ENCODE data around the gene TPRX2. TPM values are rescaled to one million over a fixed set of nuclear protein-coding genes. Genes with fewer than 3 reads are reported as not detected.

The TPRX2 gene
- total and polyA plus RNA-seq, 10 of the 15 experiments (the other 5 are each of a cell fraction or from before 2014, with no cell fraction given), result not detected

DNA sequence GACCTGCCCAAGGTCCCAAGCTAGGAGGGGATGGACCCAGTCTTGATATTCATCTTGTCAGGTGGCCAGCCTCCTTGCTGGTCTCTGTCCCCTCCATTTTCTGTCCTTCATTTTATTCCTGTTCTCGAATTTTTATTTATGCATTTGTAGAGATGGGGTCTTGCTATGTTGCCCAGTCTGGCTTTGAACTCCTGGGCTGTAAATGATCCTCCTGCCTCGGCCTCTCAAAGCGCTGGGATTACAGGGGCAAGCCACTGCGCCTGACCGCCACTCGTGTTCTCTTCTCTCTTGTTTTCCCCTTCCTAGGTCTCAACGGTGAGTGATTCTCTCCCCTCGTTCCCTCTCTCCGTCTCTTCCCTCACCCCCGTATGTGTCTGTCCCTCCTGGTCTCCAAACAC, 10.6 kb upstream of the TPRX2 start:
- ChIA-PET SMC1A (ENCODE audit: uncharacterized antibody, unreplicated experiment) (no interaction called here), CTCF (no interaction called here), POLR2A (no interaction called here), RAD21 (ENCODE audit: unreplicated experiment) (no interaction called here)
- in situ Hi-C loops (cut with MboI), result no loop called here
- Histone ChIP-seq H3K36me3 (ENCODE audit: control insufficient read depth in 2 of 2, insufficient read depth in 2 of 2, low read length in 1 of 2) (no peaks in the 10 kb centered on the region), H3K9me3 (replicated peaks; ENCODE audit: control insufficient read depth, insufficient read depth, low read length) (no peaks in the 10 kb centered on the region), H3K27me3 (replicated peaks in 1 of 2; ENCODE audit: control insufficient read depth in 2 of 2, insufficient read depth in 2 of 2, low read length in 1 of 2) (no peaks in the 10 kb centered on the region), H2AFZ (ENCODE audit: control insufficient read depth, low read depth, low read length) (no peak overlapping the region), H3K4me3 (no peak overlapping the region), H3K4me1 (ENCODE audit: control insufficient read depth, insufficient read depth, low read length) (no peaks in the 10 kb centered on the region), H3K27ac (ENCODE audit: control insufficient read depth, insufficient read depth) (no peak overlapping the region), H3K9ac (ENCODE audit: control insufficient read depth, insufficient read depth, low read length) (no peak overlapping the region), H3K4me2 (ENCODE audit: control insufficient read depth, insufficient read depth) (no peak overlapping the region), H3K79me2 (ENCODE audit: control insufficient read depth, insufficient read depth, low read length) (no peaks in the 10 kb centered on the region), H4K20me1 (ENCODE audit: control insufficient read depth, insufficient read depth) (no peaks in the 10 kb centered on the region)
- no peak for DNase-seq (ENCODE audit: low read depth, low spot score)
- FAIRE-seq, result no peak
- WGBS (ENCODE audit: insufficient coverage, insufficient replicate concordance, low lambda C conversion rate, missing lambda C conversion rate), result 47% methylated on average over 10 of the region's 10 CpGs
- ATAC-seq, result no peak
- TF ChIP-seq ZBED1 (IDR thresholded peaks at IDR 0.05; ENCODE audit: borderline replicate concordance) (no peak), EZH2 (IDR thresholded peaks at IDR 0.05; ENCODE audit: borderline replicate concordance, control insufficient read depth, low read depth, low read length) (no peak), FOXM1 (IDR thresholded peaks at IDR 0.05; ENCODE audit: low read depth, low read length) (no peak), SUPT20H (IDR thresholded peaks at IDR 0.05; ENCODE audit: borderline replicate concordance, control insufficient read depth, low read depth, low read length) (no peak)
- BruUV-seq (replicated peaks), result no TSS peak
- intact Hi-C loops (cut with micrococcal nuclease; ENCODE audit: unreplicated experiment), result no loop called here

DNA sequence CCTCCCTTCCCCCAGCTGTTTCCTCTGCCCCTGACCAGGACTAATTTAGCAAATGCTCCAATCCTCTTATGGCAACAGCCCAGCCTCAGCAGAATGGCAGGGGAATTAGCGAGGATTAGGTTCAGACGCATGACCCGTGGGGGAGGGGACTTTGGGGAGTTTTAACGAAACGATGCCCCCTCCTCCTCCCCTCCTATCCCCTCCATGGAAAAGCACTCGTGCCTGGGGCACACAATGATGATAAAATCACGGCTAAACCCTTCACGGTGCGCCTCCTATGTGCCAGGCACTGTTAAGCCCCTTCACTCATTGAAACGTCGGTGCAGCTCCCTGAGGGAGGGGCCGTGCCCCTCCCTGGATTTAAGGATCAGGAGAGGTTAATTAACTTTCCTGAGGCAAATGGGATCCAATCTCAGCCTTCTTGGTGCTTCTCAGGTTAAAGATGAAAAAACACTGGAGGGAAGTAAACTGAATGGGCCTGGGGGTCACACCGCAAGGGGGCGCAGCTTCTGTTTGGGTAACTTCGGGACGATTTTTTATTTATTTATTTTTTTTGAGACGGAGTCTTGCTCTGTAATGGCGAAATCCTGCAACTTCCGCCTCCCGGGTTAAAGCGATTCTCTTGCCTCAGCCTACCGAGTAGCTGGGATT, 10.1 kb upstream of the TPRX2 start:
- ChIA-PET RAD21 (ENCODE audit: unreplicated experiment) (no interaction called here), CTCF (interaction anchor here (1.2 to 2.2 kb wide), 2 partner anchors 14 to 28 kb away, joined by 4 to 6 read pairs; partner anchors contain the start of gene CRX), SMC1A (ENCODE audit: uncharacterized antibody, unreplicated experiment) (no interaction called here), POLR2A (interaction anchor here (0.6 kb wide), 1 partner anchor 8 kb away, joined by 5 read pairs; no protein-coding TSS in a partner anchor)
- Histone ChIP-seq H3K36me3 (ENCODE audit: control insufficient read depth in 2 of 2, insufficient read depth in 2 of 2, low read length in 1 of 2) (no peaks in the 10 kb centered on the region), H2AFZ (ENCODE audit: control insufficient read depth, low read depth, low read length) (no peak overlapping the region), H3K4me2 (ENCODE audit: control insufficient read depth, insufficient read depth) (no peak overlapping the region), H3K4me1 (ENCODE audit: control insufficient read depth, insufficient read depth, low read length) (no peaks in the 10 kb centered on the region), H3K79me2 (ENCODE audit: control insufficient read depth, insufficient read depth, low read length) (no peaks in the 10 kb centered on the region), H3K4me3 (no peak overlapping the region), H4K20me1 (ENCODE audit: control insufficient read depth, insufficient read depth) (no peaks in the 10 kb centered on the region), H3K27ac (ENCODE audit: control insufficient read depth, insufficient read depth) (no peak overlapping the region), H3K9me3 (replicated peaks; ENCODE audit: control insufficient read depth, insufficient read depth, low read length) (no peaks in the 10 kb centered on the region), H3K27me3 (replicated peaks in 1 of 2; ENCODE audit: control insufficient read depth in 2 of 2, insufficient read depth in 2 of 2, low read length in 1 of 2) (no peaks in the 10 kb centered on the region), H3K9ac (ENCODE audit: control insufficient read depth, insufficient read depth, low read length) (no peak overlapping the region)
- intact Hi-C loops (cut with micrococcal nuclease; ENCODE audit: unreplicated experiment), result no loop called here
- no TSS peak for BruUV-seq (replicated peaks)
- ATAC-seq, result no peak
- in situ Hi-C loops (cut with MboI), result no loop called here
- no peak for DNase-seq (ENCODE audit: low read depth, low spot score)
- FAIRE-seq, result no peak
- WGBS (ENCODE audit: insufficient coverage, insufficient replicate concordance, low lambda C conversion rate, missing lambda C conversion rate), result 32% methylated on average over 22 of the region's 22 CpGs
- no peak for TF ChIP-seq ZNF384 (IDR thresholded peaks at IDR 0.05; ENCODE audit: borderline replicate concordance, low read depth, low read length)
- TF ChIP-seq ETV6 (conservative IDR thresholded peaks at IDR 0.05 in 1 of 2, IDR thresholded peaks at IDR 0.05 in 1 of 2; ENCODE audit: borderline replicate concordance in 1 of 2, low read depth in 1 of 2), result no peak
- TF ChIP-seq, protein P1, sequence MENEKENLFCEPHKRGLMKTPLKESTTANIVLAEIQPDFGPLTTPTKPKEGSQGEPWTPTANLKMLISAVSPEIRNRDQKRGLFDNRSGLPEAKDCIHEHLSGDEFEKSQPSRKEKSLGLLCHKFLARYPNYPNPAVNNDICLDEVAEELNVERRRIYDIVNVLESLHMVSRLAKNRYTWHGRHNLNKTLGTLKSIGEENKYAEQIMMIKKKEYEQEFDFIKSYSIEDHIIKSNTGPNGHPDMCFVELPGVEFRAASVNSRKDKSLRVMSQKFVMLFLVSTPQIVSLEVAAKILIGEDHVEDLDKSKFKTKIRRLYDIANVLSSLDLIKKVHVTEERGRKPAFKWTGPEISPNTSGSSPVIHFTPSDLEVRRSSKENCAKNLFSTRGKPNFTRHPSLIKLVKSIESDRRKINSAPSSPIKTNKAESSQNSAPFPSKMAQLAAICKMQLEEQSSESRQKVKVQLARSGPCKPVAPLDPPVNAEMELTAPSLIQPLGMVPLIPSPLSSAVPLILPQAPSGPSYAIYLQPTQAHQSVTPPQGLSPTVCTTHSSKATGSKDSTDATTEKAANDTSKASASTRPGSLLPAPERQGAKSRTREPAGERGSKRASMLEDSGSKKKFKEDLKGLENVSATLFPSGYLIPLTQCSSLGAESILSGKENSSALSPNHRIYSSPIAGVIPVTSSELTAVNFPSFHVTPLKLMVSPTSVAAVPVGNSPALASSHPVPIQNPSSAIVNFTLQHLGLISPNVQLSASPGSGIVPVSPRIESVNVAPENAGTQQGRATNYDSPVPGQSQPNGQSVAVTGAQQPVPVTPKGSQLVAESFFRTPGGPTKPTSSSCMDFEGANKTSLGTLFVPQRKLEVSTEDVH (IDR thresholded peaks at IDR 0.05; ENCODE audit: low read depth, partially characterized antibody), result no peak
- TF ChIP-seq, protein P2, sequence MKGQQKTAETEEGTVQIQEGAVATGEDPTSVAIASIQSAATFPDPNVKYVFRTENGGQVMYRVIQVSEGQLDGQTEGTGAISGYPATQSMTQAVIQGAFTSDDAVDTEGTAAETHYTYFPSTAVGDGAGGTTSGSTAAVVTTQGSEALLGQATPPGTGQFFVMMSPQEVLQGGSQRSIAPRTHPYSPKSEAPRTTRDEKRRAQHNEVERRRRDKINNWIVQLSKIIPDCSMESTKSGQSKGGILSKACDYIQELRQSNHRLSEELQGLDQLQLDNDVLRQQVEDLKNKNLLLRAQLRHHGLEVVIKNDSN (IDR thresholded peaks at IDR 0.05; ENCODE audit: borderline replicate concordance, extremely low read length, insufficient read depth, low read depth, low read length), result no peak
- no peak for TF ChIP-seq MTA2 (IDR thresholded peaks at IDR 0.05; ENCODE audit: low read depth)
- TF ChIP-seq, protein P3, sequence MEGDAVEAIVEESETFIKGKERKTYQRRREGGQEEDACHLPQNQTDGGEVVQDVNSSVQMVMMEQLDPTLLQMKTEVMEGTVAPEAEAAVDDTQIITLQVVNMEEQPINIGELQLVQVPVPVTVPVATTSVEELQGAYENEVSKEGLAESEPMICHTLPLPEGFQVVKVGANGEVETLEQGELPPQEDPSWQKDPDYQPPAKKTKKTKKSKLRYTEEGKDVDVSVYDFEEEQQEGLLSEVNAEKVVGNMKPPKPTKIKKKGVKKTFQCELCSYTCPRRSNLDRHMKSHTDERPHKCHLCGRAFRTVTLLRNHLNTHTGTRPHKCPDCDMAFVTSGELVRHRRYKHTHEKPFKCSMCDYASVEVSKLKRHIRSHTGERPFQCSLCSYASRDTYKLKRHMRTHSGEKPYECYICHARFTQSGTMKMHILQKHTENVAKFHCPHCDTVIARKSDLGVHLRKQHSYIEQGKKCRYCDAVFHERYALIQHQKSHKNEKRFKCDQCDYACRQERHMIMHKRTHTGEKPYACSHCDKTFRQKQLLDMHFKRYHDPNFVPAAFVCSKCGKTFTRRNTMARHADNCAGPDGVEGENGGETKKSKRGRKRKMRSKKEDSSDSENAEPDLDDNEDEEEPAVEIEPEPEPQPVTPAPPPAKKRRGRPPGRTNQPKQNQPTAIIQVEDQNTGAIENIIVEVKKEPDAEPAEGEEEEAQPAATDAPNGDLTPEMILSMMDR (IDR thresholded peaks at IDR 0.05 in 2 of 3, conservative IDR thresholded peaks at IDR 0.05 in 1 of 3; ENCODE audit: control insufficient read depth in 2 of 3, extremely low read depth in 1 of 3, insufficient read depth in 1 of 3, low read depth in 3 of 3, low read length in 3 of 3), result peak in 2 of 3 experiments; percentile 20 to 31; a peak in 1 of 6 replicates
